ENCODE results near the gene WIPF2.

The WIPF2 gene

DNA sequence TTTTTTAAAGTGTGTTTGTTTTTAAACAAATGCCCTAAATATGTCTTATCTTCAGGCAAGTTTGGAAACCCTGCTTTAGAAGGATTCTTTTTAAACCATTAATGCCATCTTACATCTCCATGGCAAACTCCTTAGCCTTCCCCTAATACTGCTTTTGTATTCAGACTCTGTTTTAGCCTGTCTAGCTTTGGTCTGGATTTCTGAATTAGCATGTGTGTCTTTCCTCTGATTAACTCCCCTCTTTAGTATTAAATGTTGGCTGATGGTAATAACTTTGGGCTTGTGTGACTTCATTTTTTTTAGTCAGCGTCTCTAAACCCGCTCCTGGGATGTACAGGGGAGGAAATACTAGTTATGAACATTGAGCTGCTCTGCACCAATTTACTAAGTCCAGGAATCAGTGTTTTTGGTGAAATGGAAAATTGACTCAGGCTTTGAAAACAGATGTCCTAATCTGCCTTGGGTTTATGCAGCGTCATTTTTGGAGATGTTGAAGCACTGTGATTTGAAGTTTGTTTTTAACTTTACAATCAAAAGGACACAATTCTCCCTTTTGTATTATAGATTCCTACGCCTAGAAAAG is 22.2 kb downstream of the WIPF2 start:
- H3K27ac ChIP-seq, result no peak overlapping the region
- TF ChIP-seq, protein P1, sequence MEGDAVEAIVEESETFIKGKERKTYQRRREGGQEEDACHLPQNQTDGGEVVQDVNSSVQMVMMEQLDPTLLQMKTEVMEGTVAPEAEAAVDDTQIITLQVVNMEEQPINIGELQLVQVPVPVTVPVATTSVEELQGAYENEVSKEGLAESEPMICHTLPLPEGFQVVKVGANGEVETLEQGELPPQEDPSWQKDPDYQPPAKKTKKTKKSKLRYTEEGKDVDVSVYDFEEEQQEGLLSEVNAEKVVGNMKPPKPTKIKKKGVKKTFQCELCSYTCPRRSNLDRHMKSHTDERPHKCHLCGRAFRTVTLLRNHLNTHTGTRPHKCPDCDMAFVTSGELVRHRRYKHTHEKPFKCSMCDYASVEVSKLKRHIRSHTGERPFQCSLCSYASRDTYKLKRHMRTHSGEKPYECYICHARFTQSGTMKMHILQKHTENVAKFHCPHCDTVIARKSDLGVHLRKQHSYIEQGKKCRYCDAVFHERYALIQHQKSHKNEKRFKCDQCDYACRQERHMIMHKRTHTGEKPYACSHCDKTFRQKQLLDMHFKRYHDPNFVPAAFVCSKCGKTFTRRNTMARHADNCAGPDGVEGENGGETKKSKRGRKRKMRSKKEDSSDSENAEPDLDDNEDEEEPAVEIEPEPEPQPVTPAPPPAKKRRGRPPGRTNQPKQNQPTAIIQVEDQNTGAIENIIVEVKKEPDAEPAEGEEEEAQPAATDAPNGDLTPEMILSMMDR (conservative IDR thresholded peaks at IDR 0.05), result no peak
- TF ChIP-seq ZFX (IDR thresholded peaks at IDR 0.05), result no peak

DNA sequence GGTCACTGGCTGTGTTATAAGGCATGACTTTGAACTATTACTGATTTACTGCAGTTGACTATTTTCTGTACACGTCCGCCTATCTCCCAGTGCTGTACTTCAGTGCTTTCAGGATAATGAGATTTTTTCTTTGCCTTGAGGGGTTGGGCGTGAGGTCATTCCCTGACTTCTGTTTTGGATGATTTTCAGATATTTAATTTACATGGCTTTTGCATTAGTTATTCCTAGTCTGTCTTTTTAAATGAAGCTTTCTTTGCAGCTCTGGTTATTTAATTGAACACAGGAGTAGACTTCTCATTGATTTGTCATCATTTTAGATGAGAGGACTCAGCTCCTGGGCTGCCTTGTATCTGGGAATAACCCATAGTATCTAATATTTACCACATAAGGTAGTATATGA is 23.7 kb downstream of the WIPF2 start:
- TF ChIP-seq ZFX (IDR thresholded peaks at IDR 0.05), result no peak
- TF ChIP-seq, protein P1 (conservative IDR thresholded peaks at IDR 0.05), result no peak
- H3K27ac ChIP-seq, result no peak overlapping the region

DNA sequence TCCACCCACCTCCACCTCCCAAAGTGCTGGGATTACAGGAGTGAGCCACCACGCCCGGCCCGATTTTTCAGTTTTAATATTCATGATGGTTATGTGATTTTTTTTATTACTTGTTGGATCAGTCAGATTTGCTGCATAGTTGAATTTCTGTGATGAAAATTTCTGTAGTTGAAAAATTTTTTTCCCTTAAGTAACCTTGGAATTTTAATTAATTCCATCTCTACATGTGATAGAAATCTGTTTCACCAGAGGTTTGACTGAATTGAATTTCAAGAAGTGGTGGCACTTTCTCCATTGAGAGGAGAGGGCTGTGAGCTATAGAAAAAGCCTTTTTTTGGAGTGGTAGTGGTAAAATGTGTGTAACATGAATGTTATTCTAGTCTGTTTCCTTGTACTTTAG is 24.7 kb downstream of the WIPF2 start:
- no peak overlapping the region for H3K27ac ChIP-seq
- TF ChIP-seq, protein P1 (conservative IDR thresholded peaks at IDR 0.05), result no peak
- TF ChIP-seq ZFX (IDR thresholded peaks at IDR 0.05), result no peak

DNA sequence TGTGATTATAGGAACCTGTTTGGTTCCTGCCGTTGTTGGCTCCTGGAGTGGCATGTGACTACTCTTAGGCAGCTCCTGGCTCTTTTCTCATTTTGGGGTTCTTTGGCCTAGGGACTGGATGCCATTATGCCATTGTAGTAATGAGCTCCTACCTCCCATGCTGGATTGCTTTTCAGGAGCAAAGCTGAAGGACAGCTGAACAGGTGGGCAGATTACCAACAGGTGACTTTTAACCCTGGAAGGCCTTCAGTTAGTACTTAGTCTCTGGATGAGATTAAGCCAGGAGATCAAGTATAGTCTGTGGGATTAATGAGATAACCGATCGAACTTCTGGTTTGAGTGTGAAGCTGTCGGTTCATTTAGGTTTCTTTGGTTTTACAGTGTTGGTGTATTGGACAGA is 25.2 kb downstream of the WIPF2 start:
- TF ChIP-seq, protein P1 (conservative IDR thresholded peaks at IDR 0.05), result no peak
- no peak for TF ChIP-seq ZFX (IDR thresholded peaks at IDR 0.05)
- no peak overlapping the region for H3K27ac ChIP-seq

DNA sequence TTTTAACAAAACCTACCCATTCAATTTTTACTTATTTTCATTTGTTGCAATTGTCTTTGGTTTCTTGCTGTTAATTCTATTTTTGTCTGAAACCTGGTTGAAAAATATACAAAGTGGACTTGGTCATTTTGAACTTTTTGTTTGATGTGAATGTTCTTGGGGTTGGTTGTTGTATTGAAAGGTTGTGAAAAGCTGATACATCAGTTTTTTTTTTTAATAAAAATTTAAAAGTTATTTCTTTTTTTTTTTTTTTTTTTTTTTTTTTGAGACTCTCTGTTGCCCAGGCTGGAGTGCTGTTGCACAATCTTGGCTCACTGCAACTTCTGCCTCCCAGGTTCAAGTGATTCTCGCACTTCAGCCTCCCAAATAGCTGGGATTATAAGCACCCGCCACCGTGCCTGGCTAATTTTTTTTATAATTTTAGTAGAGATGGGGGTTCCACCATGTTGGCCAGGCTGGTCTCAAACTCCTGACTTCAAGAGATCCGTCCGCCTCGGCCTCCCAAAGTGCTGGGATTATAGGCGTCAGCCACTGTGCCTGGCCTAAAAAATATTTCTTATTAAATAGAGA is 28.9 kb downstream of the WIPF2 start:
- no peak for TF ChIP-seq ZFX (IDR thresholded peaks at IDR 0.05)
- TF ChIP-seq, protein P1 (conservative IDR thresholded peaks at IDR 0.05), result no peak
- no peak overlapping the region for H3K27ac ChIP-seq

DNA sequence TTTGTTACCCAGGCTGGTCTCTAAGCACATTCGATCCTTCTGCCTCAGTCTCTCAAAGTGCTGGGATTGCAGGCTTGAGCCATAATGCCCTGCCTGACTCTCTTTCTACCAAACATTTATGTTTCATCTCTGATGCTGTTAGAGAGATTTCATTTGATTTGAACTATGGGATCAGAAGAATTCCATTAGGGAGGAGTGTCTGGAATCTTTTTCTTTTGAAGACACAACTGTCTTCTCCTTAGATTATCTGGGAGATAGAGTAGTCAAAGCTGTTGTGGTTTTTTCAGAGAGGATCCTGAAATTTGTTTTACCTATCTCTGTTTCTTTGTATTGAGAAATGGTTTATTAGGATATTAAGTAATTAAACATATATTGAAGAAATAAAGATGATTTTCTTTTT is 29.4 kb downstream of the WIPF2 start:
- TF ChIP-seq ZFX (IDR thresholded peaks at IDR 0.05), result no peak
- TF ChIP-seq, protein P1 (conservative IDR thresholded peaks at IDR 0.05), result no peak
- no peak overlapping the region for H3K27ac ChIP-seq

DNA sequence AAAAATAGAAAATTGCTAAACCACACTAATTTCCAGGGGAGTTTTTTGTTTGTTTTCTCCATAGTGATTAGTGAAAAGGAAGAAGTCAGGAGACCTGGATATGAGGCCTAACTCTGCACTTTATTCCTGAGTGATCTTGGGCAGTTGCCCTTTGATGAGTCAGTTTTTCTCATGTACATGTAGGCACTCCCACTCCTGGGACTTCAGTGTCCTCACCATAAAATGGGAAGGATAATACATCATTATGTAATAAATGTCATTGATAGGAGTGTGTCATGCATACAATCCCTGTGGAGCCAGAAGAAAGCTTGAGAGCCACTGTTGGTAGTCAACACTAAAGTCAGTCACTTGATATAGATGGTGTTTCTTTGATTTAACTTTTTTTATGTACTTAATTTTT is 32.5 kb downstream of the WIPF2 start:
- H3K27ac ChIP-seq, result no peak overlapping the region
- TF ChIP-seq, protein P1 (conservative IDR thresholded peaks at IDR 0.05), result no peak
- TF ChIP-seq ZFX (IDR thresholded peaks at IDR 0.05), result no peak

All from C4-2B (cell line).